H1 (cell line): Measurements from ENCODE around the gene RASL10A. TPM values are rescaled to one million over a fixed set of nuclear protein-coding genes. Genes with fewer than 3 reads are reported as not detected.

Source experiments
- CTCF ChIA-PET: fragments of 300-600 bp; sonication (Branson Sonifier 250); formaldehyde crosslinking; loops from one replicate; lab custom pipeline; 2021; ENCODE audit not compliant: partially characterized antibody; lab: Charles Lee
- POLR2A ChIA-PET: fragments of 300-600 bp; sonication (Branson Sonifier 250); formaldehyde crosslinking; loops from one replicate; lab custom pipeline; 2021; ENCODE audit warnings: inconsistent platforms; ENCODE audit not compliant: partially characterized antibody; lab: Charles Lee
- DNase-seq, 2 experiments: peaks; one replicate each; pipeline versions ENCODE4 v3.0.0 to v3.0.0-alpha.2; 2010 to 2022; ENCODE audit warnings: low spot score in 2 of 2, low read depth in 1 of 2, mixed read lengths in 1 of 2
- FAIRE-seq: peaks from 2 replicates; lab custom pipeline; 2011; peaks lifted over from hg19 to GRCh38; lab: Jason Lieb, UNC
- H2AFZ ChIP-seq: 2 replicates; pipeline ENCODE4 v1.8.1; 2012; ENCODE audit warnings: low read length, inconsistent platforms
- H2AK5ac ChIP-seq: 2 replicates; pipeline ENCODE4 v1.6.1; 2013; ENCODE audit warnings: low read depth, low read length
- H2BK120ac ChIP-seq: replicated peaks from 2 replicates; pipeline ENCODE3; 2013; ENCODE audit warnings: low read depth, low read length, inconsistent platforms
- H2BK12ac ChIP-seq: 2 replicates; pipeline ENCODE4 v1.6.1; 2013; ENCODE audit warnings: low read depth, low read length
- H2BK15ac ChIP-seq: 2 replicates; pipeline ENCODE4 v1.6.1; 2013; ENCODE audit warnings: low read length
- H2BK20ac ChIP-seq: 2 replicates; pipeline ENCODE4 v1.6.1; 2013; ENCODE audit warnings: low read length
- H2BK5ac ChIP-seq: 2 replicates; pipeline ENCODE4 v1.6.1; 2013; ENCODE audit warnings: low read depth, low read length
- H3K14ac ChIP-seq: 2 replicates; pipeline ENCODE4 v1.6.1; 2013; ENCODE audit warnings: inconsistent platforms; ENCODE audit not compliant: insufficient read length
- H3K18ac ChIP-seq: 2 replicates; pipeline ENCODE4 v1.6.1; 2013; ENCODE audit warnings: low read length; ENCODE audit errors: extremely low read depth
- H3K23ac ChIP-seq: 2 replicates; pipeline ENCODE4 v1.6.1; 2013; ENCODE audit warnings: inconsistent platforms; ENCODE audit not compliant: insufficient read length
- H3K23me2 ChIP-seq: 2 replicates; pipeline ENCODE4 v1.6.1; 2013; ENCODE audit warnings: low read depth, low read length
- H3K27ac ChIP-seq: 2 replicates; pipeline ENCODE4 v1.6.1; 2011; ENCODE audit warnings: low read depth, low read length, inconsistent platforms
- H3K27me3 ChIP-seq, 4 experiments: replicated peaks in 1 of 4; 1 replicate in 1 of 4; 2 replicates in 3 of 4; pipeline versions ENCODE4 v1.6.1 to v1.8.1; 2011 to 2013; ENCODE audit warnings: low read length in 3 of 4, mild to moderate bottlenecking in 3 of 4, inconsistent platforms in 2 of 4, mixed read lengths in 2 of 4, moderate library complexity in 1 of 4; ENCODE audit not compliant: control insufficient read depth in 3 of 4, insufficient read depth in 3 of 4; ENCODE audit errors: extremely low read depth in 1 of 4
- H3K36me3 ChIP-seq, 4 experiments: 2 replicates each; pipeline versions ENCODE4 v1.6.1 to v1.8.1; 2011 to 2013; ENCODE audit warnings: mild to moderate bottlenecking in 4 of 4, low read length in 3 of 4, moderate library complexity in 2 of 4, control low read depth in 1 of 4, inconsistent platforms in 1 of 4; ENCODE audit not compliant: insufficient read depth in 4 of 4, control insufficient read depth in 2 of 4
- H3K4ac ChIP-seq: replicated peaks from 2 replicates; pipeline ENCODE3; 2013; ENCODE audit warnings: low read length, low read depth, mixed read lengths, inconsistent platforms; ENCODE audit not compliant: insufficient read length
- H3K4me1 ChIP-seq, 4 experiments: replicated peaks in 1 of 4; 1 replicate in 1 of 4; 2 replicates in 3 of 4; pipeline versions ENCODE4 v1.6.1 to v1.8.1; 2011 to 2013; ENCODE audit warnings: low read length in 3 of 4, inconsistent platforms in 2 of 4, mixed read lengths in 1 of 4; ENCODE audit not compliant: insufficient read depth in 4 of 4, control insufficient read depth in 3 of 4
- H3K4me2 ChIP-seq, 2 experiments: 2 replicates each; pipeline versions ENCODE4 v1.6.1 to v1.8.1; 2011 to 2013; ENCODE audit warnings: low read depth in 2 of 2, low read length in 2 of 2, control low read depth in 1 of 2, inconsistent platforms in 1 of 2, mild to moderate bottlenecking in 1 of 2; ENCODE audit not compliant: insufficient read depth in 1 of 2
- H3K4me3 ChIP-seq, 4 experiments: fragments of 200-600, 300-600 bp in 1 of 4; sonication (generic), shearing (Covaris generic), sonication (Bioruptor Twin) in 1 of 4; 2 replicates each; pipeline versions ENCODE4 v1.5.1 to v1.8.1; 2011 to 2016; ENCODE audit warnings: low read length in 4 of 4, low read depth in 3 of 4, control low read depth in 2 of 4, inconsistent platforms in 2 of 4, mild to moderate bottlenecking in 2 of 4, mixed read lengths in 1 of 4, moderate library complexity in 1 of 4; ENCODE audit not compliant: insufficient read depth in 2 of 4; ENCODE audit errors: extremely low read depth in 1 of 4
- H3K56ac ChIP-seq: replicated peaks from 2 replicates; pipeline ENCODE3; 2013; ENCODE audit warnings: low read depth, mild to moderate bottlenecking, mixed read lengths, low read length, inconsistent platforms; ENCODE audit not compliant: insufficient read length
- H3K79me1 ChIP-seq: 2 replicates; pipeline ENCODE4 v1.6.1; 2013; ENCODE audit warnings: low read depth, low read length, control low read depth
- H3K79me2 ChIP-seq, 2 experiments: 2 replicates each; pipeline versions ENCODE4 v1.6.1 to v1.8.1; 2012 to 2013; ENCODE audit warnings: low read length in 2 of 2, mild to moderate bottlenecking in 2 of 2, inconsistent platforms in 1 of 2; ENCODE audit not compliant: insufficient read depth in 2 of 2, control insufficient read depth in 1 of 2
- H3K9ac ChIP-seq, 4 experiments: replicated peaks in 1 of 4; 1 replicate in 1 of 4; 2 replicates in 3 of 4; pipeline versions ENCODE4 v1.6.1 to v1.8.1; 2011 to 2013; ENCODE audit warnings: low read depth in 3 of 4, low read length in 3 of 4, control low read depth in 2 of 4, mild to moderate bottlenecking in 2 of 4, moderate library complexity in 2 of 4, inconsistent platforms in 1 of 4; ENCODE audit errors: extremely low read depth in 1 of 4
- H3K9me3 ChIP-seq, 2 experiments: 2 replicates each; pipeline versions ENCODE4 v1.6.1 to v1.8.1; 2012 to 2013; ENCODE audit warnings: mild to moderate bottlenecking in 2 of 2, moderate library complexity in 2 of 2, control low read depth in 1 of 2, inconsistent platforms in 1 of 2, low read depth in 1 of 2, low read length in 1 of 2, mixed read lengths in 1 of 2; ENCODE audit not compliant: insufficient read depth in 2 of 2
- H4K20me1 ChIP-seq, 2 experiments: replicated peaks in 1 of 2; 2 replicates each; pipeline versions ENCODE3 to v1.8.1; 2011 to 2013; ENCODE audit warnings: inconsistent platforms in 2 of 2, low read length in 2 of 2, mild to moderate bottlenecking in 1 of 2; ENCODE audit not compliant: insufficient read depth in 2 of 2, control insufficient read depth in 1 of 2
- H4K5ac ChIP-seq: 2 replicates; pipeline ENCODE4 v1.6.1; 2013; ENCODE audit warnings: low read length, low read depth, mixed read lengths, inconsistent platforms; ENCODE audit not compliant: insufficient read length
- H4K8ac ChIP-seq: 2 replicates; pipeline ENCODE4 v1.8.0; 2013; ENCODE audit warnings: mild to moderate bottlenecking, moderate library complexity, low read length, inconsistent platforms; ENCODE audit not compliant: insufficient read depth; ENCODE audit errors: extremely low read depth
- H4K91ac ChIP-seq: replicated peaks from 2 replicates; pipeline ENCODE3; 2013; ENCODE audit warnings: low read length, mixed read lengths, inconsistent platforms; ENCODE audit not compliant: insufficient read length
- ASH2L ChIP-seq: fragments of 200-600, 300-600 bp; sonication (generic); IDR thresholded peaks from one replicate; pipeline ENCODE4 v1.7.1; 2017; ENCODE audit warnings: low read length
- BACH1 ChIP-seq: IDR thresholded peaks from 2 replicates; pipeline ENCODE4 v1.6.1; 2012; ENCODE audit warnings: low read length, improper control_type of control experiment
- GTF2F1 ChIP-seq: IDR thresholded peaks from 2 replicates; pipeline ENCODE4 v1.6.1; 2012; ENCODE audit warnings: low read depth, low read length, improper control_type of control experiment, borderline replicate concordance
- HDAC6 ChIP-seq: IDR thresholded peaks from one replicate; pipeline ENCODE4 v1.7.1; 2012; ENCODE audit warnings: low read depth, mild to moderate bottlenecking, inconsistent platforms, low read length, moderate library complexity
- NANOG ChIP-seq: IDR thresholded peaks from 2 replicates; pipeline ENCODE4 v1.6.1; 2011; ENCODE audit warnings: low read length, low read depth, mild to moderate bottlenecking, inconsistent platforms; ENCODE audit not compliant: insufficient read depth, poor library complexity, severe bottlenecking
- RNF2 ChIP-seq: fragments of 200-900, 300-1000 bp; sonication (generic); IDR thresholded peaks from 2 replicates; pipeline ENCODE4 v1.7.1; 2016; ENCODE audit warnings: borderline replicate concordance, low read depth, mild to moderate bottlenecking, antibody characterized with exemption, low read length; ENCODE audit not compliant: poor library complexity, severe bottlenecking; ENCODE audit errors: missing control alignments
- SIX5 ChIP-seq: IDR thresholded peaks from 2 replicates; pipeline ENCODE4 v1.6.1; 2011; ENCODE audit warnings: mild to moderate bottlenecking, low read depth, low read length
- WGBS, 2 experiments: shearing (Covaris generic) in 1 of 2; methylation state at CpG; one replicate each; pipeline versions ENCODE4 v1.1.6 to v1.1.7; 2013 to 2015; ENCODE audit warnings: low lambda C conversion rate in 2 of 2, mixed read lengths in 2 of 2, inconsistent platforms in 1 of 2, low coverage in 1 of 2, missing lambda C conversion rate in 1 of 2; ENCODE audit not compliant: insufficient replicate concordance in 2 of 2, insufficient coverage in 1 of 2, insufficient read length in 1 of 2; ENCODE audit errors: extremely low coverage in 1 of 2, missing lambda C conversion rate in 1 of 2; 5-methylcytosine and 5-hydroxymethylcytosine counted together
- polyA plus RNA-seq, 7 experiments: library from polyadenylated mRNA; depleted of rRNA in 3 of 7; stranded (reverse) in 5 of 7; unstranded in 2 of 7; fragments of >200 nt in 5 of 7; fragments of 200-250 nt in 2 of 7; gene quantifications; 1 replicate in 5 of 7; 2 replicates in 1 of 7; 4 replicates in 1 of 7; pipeline versions ENCODE4 v1.2.1 to v1.2.3, GENCODE V29; 2011 to 2013; ENCODE audit warnings: missing spikeins in 2 of 7, mixed read lengths in 2 of 7
- total RNA-seq: library from RNA; stranded (reverse); fragmentation: NEBNext Ultra II Directional; extraction: Animal tissue kit (Norgen Biotek cat#: 25700); gene quantifications from 2 replicates; pipeline ENCODE4 v1.2.1, GENCODE V29; 2021

The RASL10A gene
- total and polyA plus RNA-seq, 2 of the 8 experiments (the other 6 are each of a cell fraction or from before 2014, with no cell fraction given), result 1.1 to 1.5 TPM

GRCh38 chr22:29348041-29348440 is 32.5 kb upstream of the RASL10A start:
- Histone ChIP-seq H3K27ac (no peak overlapping the region), H2AFZ (no peak overlapping the region), H2BK120ac (no peak overlapping the region), H2BK12ac (no peak overlapping the region), H3K79me1 (no peaks in the 10 kb centered on the region), H2BK15ac (no peak overlapping the region), H3K4me2 (no peak overlapping the region), H3K27me3 (no peaks in the 10 kb centered on the region), H3K4me1 (no peaks in the 10 kb centered on the region), H3K36me3 (peaks cover 18 to 40% (median 36%) of the 10 kb centered on the region in 4 experiments; a peak in 7 of 8 replicates), H3K23ac (no peak overlapping the region), H3K79me2 (no peaks in the 10 kb centered on the region), H3K56ac (no peak overlapping the region), H2AK5ac (no peak overlapping the region), H3K4me3 (no peak overlapping the region), H3K14ac (no peak overlapping the region), H4K8ac (no peak overlapping the region), H3K23me2 (no peaks in the 10 kb centered on the region), H3K18ac (no peak overlapping the region), H3K4ac (no peak overlapping the region), H3K9ac (no peak overlapping the region; a peak in 1 of 7 replicates), H4K5ac (no peak overlapping the region), H4K20me1 (peaks cover 3 to 11% of the 10 kb centered on the region in 2 experiments), H2BK20ac (no peak overlapping the region), H4K91ac (no peak overlapping the region), H3K9me3 (no peaks in the 10 kb centered on the region), H2BK5ac (no peak overlapping the region)
- 95% methylated on average over 2 of the region's 2 CpGs; no CpG with 5 or more reads in 1 of the 2 experiments for WGBS, 2 experiments
- ChIA-PET POLR2A (interaction anchor here (0.9 to 2.4 kb wide), 3 partner anchors 11 to 22 kb away, joined by 3 to 7 read pairs (median 3); no protein-coding TSS in a partner anchor), CTCF (interaction anchor here (2.4 kb wide), 1 partner anchor 11 kb away, joined by 8 read pairs; no protein-coding TSS in a partner anchor)
- TF ChIP-seq NANOG (no peak), BACH1 (no peak), ASH2L (no peak), SIX5 (no peak), HDAC6 (no peak), RNF2 (no peak), GTF2F1 (no peak)
- no peak for FAIRE-seq
- DNase-seq, result no peak
